Measurements from ENCODE around the gene NT5C3A. TPM values are rescaled to one million over a fixed set of nuclear protein-coding genes. Genes with fewer than 3 reads are reported as not detected.

The NT5C3A gene
- total RNA-seq, 2 donors from 2014 or later, result 20.4 to 26.5 TPM

DNA sequence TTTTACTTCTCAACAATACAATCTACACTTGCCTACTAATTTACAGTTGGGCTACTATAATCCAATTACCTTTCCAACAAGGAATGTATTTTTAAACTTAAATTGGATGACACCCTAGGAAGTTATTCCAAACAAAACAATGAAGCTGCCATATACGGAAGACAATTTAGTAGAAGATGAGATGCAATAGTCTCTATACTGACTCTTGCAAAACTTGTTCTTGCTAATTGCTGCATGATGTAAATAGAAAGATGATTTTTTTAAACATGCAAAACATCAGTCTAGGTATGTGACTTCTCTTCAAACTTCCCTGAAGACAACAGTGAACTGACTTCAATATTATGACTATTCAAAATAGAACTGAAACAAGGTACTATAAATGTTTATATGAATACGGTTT is 17.6 kb downstream of the NT5C3A start:
- 19 to 37% methylated on average over 2 of the region's 2 CpGs for WGBS, 2 donors
- H3K27me3 ChIP-seq, result no peaks in the 10 kb centered on the region
- no peaks in the 10 kb centered on the region for H3K36me3 ChIP-seq (replicated peaks in 1 of 2; ENCODE audit: insufficient read depth in 1 of 2, low read depth in 2 of 2)
- no peaks in the 10 kb centered on the region for H3K9me3 ChIP-seq
- ATAC-seq (no peak), DNase-seq (no peak)
- intact Hi-C loops (cut with DNase I), result no loop called here
- no peak for TF ChIP-seq POLR2A (IDR thresholded peaks at IDR 0.05)
- TF ChIP-seq, protein P1, sequence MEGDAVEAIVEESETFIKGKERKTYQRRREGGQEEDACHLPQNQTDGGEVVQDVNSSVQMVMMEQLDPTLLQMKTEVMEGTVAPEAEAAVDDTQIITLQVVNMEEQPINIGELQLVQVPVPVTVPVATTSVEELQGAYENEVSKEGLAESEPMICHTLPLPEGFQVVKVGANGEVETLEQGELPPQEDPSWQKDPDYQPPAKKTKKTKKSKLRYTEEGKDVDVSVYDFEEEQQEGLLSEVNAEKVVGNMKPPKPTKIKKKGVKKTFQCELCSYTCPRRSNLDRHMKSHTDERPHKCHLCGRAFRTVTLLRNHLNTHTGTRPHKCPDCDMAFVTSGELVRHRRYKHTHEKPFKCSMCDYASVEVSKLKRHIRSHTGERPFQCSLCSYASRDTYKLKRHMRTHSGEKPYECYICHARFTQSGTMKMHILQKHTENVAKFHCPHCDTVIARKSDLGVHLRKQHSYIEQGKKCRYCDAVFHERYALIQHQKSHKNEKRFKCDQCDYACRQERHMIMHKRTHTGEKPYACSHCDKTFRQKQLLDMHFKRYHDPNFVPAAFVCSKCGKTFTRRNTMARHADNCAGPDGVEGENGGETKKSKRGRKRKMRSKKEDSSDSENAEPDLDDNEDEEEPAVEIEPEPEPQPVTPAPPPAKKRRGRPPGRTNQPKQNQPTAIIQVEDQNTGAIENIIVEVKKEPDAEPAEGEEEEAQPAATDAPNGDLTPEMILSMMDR (IDR thresholded peaks at IDR 0.05), result no peak
- H3K27ac ChIP-seq, result peak overlapping the region in 3 of 4 donors; percentile 81 to 89 (median 84)
- peaks cover 64% of the 10 kb centered on the region for H3K4me1 ChIP-seq
- H3K4me3 ChIP-seq, result no peak overlapping the region

DNA sequence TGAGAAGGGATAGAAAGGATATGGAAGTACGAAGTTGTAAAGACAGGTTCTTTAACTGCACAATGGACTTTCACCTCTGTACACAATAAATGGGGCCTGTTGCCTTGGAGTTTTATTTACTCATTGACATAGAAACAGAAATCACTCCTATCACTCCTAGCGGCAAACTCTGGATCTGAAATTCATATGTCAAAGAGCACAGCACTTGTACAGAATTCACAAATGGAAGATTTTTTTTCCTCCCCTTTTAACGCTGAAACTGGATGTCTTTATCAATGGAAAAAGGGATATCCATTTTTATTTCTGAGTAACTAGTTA is 18.2 kb downstream of the NT5C3A start:
- ATAC-seq (peak; percentile 95), DNase-seq (peak in 3 of 4 donors; percentile 28 to 80 (median 48))
- no peaks in the 10 kb centered on the region for H3K27me3 ChIP-seq
- no peak for TF ChIP-seq POLR2A (IDR thresholded peaks at IDR 0.05)
- TF ChIP-seq, protein P1 (IDR thresholded peaks at IDR 0.05), result peak; percentile 17 to 82 (median 71)
- H3K9me3 ChIP-seq, result no peaks in the 10 kb centered on the region
- H3K4me1 ChIP-seq, result peaks cover 63% of the 10 kb centered on the region
- H3K36me3 ChIP-seq (replicated peaks in 1 of 2; ENCODE audit: insufficient read depth in 1 of 2, low read depth in 2 of 2), result no peaks in the 10 kb centered on the region
- no peak overlapping the region for H3K4me3 ChIP-seq
- H3K27ac ChIP-seq, result peak overlapping the region in 3 of 4 donors; percentile 81 to 89 (median 84)
- intact Hi-C loops (cut with DNase I), result no loop called here
- WGBS, 2 donors, result 14 to 18% methylated on average over 3 of the region's 3 CpGs

- Histone ChIP-seq H3K27ac (peak overlapping the region; percentile 57 to 89 (median 82)), H3K4me1 (peaks cover 65% of the 10 kb centered on the region)
- WGBS, 2 donors, result 46 to 51% methylated on average over 6 of the region's 6 CpGs
Observed at GRCh38 chr7:33043501-33044400, 18.8 kb downstream of the NT5C3A start.

GRCh38 chr7:33041631-33042428 is 20.7 kb downstream of the NT5C3A start:
- TF ChIP-seq POLR2A (IDR thresholded peaks at IDR 0.05), result no peak
- TF ChIP-seq, protein P1 (IDR thresholded peaks at IDR 0.05), result peak in 1 of 7 experiments; percentile 5
- WGBS, 2 donors, result 68 to 71% methylated on average over 8 of the region's 8 CpGs
- intact Hi-C loops (cut with DNase I), result no loop called here
- H3K27ac ChIP-seq, result peak overlapping the region in 3 of 4 donors; percentile 57 to 84 (median 81)
- DNase-seq (no peak), ATAC-seq (no peak)
- H3K4me1 ChIP-seq, result peaks cover 75% of the 10 kb centered on the region
- no peaks in the 10 kb centered on the region for H3K27me3 ChIP-seq
- H3K36me3 ChIP-seq (replicated peaks in 1 of 2; ENCODE audit: insufficient read depth in 1 of 2, low read depth in 2 of 2), result no peaks in the 10 kb centered on the region
- H3K4me3 ChIP-seq, result no peak overlapping the region
- no peaks in the 10 kb centered on the region for H3K9me3 ChIP-seq

More at GRCh38 chr7:33043501-33044400, 18.8 kb downstream of the NT5C3A start:
- Histone ChIP-seq H3K27me3 (no peaks in the 10 kb centered on the region), H3K36me3 (replicated peaks in 1 of 2; ENCODE audit: insufficient read depth in 1 of 2, low read depth in 2 of 2) (no peaks in the 10 kb centered on the region), H3K4me3 (no peak overlapping the region), H3K9me3 (no peaks in the 10 kb centered on the region)
- TF ChIP-seq, protein P1 (IDR thresholded peaks at IDR 0.05), result no peak
- TF ChIP-seq POLR2A (IDR thresholded peaks at IDR 0.05), result peak in 2 of 3 donors; percentile 4 to 12
- peak; percentile 37 for ATAC-seq
- no peak for DNase-seq
- intact Hi-C loops (cut with DNase I), result no loop called here

All from body of pancreas (tissue), 4 donors.